ENCODE results near the gene CRACR2A.

CRACR2A gene, protein sequence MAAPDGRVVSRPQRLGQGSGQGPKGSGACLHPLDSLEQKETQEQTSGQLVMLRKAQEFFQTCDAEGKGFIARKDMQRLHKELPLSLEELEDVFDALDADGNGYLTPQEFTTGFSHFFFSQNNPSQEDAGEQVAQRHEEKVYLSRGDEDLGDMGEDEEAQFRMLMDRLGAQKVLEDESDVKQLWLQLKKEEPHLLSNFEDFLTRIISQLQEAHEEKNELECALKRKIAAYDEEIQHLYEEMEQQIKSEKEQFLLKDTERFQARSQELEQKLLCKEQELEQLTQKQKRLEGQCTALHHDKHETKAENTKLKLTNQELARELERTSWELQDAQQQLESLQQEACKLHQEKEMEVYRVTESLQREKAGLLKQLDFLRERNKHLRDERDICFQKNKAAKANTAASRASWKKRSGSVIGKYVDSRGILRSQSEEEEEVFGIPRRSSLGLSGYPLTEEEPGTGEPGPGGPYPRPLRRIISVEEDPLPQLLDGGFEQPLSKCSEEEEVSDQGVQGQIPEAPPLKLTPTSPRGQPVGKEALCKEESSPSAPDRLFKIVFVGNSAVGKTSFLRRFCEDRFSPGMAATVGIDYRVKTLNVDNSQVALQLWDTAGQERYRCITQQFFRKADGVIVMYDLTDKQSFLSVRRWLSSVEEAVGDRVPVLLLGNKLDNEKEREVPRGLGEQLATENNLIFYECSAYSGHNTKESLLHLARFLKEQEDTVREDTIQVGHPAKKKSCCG

DNA sequence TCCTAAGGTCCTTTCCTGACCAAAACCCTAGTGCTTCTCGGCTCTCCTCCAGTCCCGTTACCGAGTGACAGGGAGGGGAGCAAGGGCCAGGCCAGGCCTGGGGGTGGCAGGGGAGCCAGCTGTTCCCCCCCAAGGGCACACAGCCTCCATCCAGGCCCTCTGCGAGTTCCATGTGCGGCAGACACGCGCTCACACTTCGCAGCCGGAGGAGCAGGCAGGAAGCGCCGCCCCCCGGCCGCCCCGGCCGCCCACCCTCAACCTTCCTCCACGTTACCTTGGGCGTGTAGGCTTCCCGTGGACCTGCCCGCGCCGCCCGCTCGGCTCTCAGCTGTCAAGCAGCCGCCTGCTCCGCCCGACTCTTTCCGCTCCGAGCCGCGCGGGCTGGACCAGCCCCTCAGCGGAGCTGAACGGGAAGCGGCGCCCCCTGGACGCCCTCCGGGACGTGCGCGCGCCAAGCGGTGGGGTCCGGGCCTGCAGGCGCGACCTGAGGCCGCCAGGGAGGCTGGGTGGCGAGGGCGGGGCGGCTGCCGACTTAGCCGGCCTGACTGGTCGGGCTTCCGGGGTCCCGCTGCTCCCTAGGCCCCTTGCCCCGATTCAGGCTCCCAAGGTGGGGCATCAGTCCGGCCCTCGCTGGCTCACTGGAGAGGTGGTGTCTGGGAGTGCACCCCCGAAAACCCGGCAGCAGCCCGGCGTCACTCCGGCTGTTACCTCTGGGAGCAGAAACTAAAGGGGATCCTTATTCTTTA is at the start of gene CRACR2A:
CRACR2A (minus strand) TSS at position 369 of the 746 bp plus-strand sequence. CDS start 56,110 bp downstream, outside the sequence.
- TF ChIP-seq, protein P1, sequence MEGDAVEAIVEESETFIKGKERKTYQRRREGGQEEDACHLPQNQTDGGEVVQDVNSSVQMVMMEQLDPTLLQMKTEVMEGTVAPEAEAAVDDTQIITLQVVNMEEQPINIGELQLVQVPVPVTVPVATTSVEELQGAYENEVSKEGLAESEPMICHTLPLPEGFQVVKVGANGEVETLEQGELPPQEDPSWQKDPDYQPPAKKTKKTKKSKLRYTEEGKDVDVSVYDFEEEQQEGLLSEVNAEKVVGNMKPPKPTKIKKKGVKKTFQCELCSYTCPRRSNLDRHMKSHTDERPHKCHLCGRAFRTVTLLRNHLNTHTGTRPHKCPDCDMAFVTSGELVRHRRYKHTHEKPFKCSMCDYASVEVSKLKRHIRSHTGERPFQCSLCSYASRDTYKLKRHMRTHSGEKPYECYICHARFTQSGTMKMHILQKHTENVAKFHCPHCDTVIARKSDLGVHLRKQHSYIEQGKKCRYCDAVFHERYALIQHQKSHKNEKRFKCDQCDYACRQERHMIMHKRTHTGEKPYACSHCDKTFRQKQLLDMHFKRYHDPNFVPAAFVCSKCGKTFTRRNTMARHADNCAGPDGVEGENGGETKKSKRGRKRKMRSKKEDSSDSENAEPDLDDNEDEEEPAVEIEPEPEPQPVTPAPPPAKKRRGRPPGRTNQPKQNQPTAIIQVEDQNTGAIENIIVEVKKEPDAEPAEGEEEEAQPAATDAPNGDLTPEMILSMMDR (IDR thresholded peaks at IDR 0.05): no peak

DNA sequence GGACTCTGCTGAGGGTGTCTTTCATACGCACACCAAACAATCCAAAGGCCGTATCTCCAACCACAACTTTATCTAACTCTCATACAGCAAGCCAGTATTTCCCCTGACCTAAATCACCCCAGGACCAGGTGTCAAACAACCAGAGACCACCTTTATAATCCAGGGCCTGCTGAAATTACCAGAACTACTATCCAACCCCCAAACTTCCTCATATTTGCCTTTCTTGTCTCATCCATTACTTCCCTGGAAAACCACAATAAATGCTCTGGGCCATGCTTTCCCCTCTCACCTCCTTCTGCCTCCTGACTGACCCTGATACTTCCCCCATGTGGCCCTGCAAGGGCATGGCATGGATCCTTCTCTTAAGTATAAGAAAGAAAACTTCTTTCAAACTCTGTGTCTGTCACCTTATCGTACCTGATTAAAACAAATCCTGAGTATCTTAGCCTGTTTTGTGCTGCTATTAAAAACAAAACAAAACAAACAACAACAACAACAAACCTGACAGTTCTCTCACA is 44.7 kb upstream of the CRACR2A start:
- TF ChIP-seq, protein P1 (IDR thresholded peaks at IDR 0.05): no peak

DNA sequence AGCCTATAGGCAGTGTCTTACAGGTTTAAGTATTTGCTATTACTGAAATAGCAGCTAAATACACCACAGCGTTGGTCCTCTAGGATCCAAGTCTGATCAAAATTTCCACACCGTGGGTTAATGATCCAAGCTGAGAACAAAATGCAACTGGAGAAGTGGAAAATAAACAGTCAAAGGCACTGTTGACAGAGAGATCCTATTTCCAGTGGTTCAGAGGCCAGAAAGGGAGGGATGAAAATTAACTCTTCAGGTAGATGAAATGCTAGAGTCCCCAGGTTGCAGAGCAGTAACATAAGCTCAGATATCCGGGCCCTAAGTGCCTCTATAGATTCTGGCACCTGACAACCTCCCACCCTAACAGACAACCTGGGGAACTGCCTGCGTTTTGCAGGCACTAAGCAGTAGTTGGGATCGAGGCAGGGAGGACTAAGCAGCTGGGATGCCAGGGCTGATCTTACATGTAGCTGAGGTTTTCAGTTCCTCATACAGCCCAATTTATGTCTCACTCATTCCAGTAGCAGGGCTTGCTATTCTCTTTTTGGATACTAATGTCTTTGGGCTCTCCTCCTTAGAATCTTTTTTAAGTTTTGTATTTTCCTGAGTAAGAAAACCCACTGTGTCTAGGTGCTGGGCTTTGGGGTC is 42.7 kb upstream of the CRACR2A start:
- TF ChIP-seq, protein P1 (IDR thresholded peaks at IDR 0.05): no peak

DNA sequence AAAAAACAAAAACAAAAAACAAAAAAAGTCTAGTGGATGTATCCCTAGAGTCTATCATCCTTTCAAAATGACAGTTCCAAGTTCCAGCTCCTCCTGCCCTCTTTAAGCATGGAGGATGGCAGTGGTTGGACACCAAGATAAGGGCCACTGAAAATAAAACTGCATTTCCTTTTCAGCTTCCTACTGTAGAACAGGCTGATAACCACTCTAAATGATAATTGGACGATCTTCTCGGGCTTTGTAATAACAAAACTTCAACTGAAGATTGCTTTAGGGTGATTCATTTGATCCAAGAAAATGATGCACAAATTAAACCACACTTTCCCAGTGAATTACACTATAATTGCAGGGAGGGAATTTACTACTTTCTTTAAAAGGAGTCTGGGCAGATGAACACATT is 42.2 kb upstream of the CRACR2A start:
- TF ChIP-seq, protein P1 (IDR thresholded peaks at IDR 0.05): no peak

DNA sequence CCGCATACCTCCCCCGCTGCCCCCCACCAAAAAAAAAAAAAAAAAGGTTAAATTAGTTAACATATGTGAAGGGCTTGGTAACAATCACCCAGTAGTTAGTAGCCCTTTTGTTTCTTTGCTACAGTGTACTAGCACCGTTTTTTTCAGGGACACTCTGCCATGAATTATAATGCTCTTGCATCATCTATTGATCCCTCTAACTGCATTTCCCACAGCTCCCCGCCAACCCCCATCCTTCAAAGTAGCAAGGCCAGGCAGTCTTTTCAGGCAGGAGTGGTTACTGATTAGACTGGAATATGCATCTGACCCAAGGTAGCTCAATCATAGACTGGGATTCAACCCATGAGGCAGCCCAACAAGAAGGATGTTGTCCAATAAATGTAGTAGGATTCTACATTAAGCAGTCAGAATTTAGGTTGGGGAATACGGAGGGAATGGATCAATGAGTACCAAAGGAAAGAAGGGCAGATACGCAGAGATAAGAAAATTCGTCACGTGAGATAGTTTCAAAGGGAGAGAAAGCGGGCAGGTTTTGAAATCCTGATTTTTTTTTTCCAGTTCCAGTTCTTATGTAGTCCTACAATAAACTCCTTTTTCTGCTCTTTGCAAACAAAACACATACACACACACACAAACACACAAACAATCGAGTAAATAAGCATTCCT is 39.8 kb upstream of the CRACR2A start:
- TF ChIP-seq, protein P1 (IDR thresholded peaks at IDR 0.05): no peak

DNA sequence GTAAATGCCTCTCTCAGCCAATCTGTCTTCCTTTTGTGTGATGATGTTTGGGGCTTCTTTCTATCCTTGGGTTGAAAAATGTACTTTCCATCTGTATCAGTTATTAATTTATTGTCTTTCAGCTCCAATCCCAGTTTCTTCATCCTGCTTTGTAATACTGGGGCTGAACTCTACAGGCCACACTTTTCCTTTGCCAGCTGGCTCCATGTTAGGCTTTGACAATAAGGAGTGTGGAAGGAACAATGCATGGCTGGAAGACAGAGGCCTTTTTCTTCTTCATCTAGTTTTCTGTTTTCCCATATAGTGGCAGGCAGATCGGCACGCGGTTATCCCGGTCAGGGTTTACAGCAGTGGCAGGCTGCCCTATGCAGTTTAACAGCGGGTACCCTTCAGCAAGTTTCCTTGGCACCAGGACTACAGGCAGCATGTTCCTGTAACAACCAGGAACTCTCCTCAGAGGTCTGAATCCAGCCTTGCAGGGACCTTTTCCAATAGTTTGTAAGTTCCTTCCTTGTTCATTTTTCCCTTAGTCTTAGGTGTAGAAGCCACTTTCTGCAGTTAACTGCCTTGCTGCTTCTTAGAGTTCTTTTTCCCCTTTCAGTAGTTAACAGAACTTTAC is 38.5 kb upstream of the CRACR2A start:
- TF ChIP-seq, protein P1 (IDR thresholded peaks at IDR 0.05): no peak
